HG03432 (cell line): ENCODE data around the gene CASK.

Source experiments
- ATAC-seq: cut with Tn5 transposase; IDR thresholded peaks from one replicate; pipeline ENCODE4 v1.9.1; 2021; ENCODE audit warnings: mild to moderate bottlenecking, moderate library complexity; ENCODE audit not compliant: unreplicated experiment

The CASK gene, protein sequence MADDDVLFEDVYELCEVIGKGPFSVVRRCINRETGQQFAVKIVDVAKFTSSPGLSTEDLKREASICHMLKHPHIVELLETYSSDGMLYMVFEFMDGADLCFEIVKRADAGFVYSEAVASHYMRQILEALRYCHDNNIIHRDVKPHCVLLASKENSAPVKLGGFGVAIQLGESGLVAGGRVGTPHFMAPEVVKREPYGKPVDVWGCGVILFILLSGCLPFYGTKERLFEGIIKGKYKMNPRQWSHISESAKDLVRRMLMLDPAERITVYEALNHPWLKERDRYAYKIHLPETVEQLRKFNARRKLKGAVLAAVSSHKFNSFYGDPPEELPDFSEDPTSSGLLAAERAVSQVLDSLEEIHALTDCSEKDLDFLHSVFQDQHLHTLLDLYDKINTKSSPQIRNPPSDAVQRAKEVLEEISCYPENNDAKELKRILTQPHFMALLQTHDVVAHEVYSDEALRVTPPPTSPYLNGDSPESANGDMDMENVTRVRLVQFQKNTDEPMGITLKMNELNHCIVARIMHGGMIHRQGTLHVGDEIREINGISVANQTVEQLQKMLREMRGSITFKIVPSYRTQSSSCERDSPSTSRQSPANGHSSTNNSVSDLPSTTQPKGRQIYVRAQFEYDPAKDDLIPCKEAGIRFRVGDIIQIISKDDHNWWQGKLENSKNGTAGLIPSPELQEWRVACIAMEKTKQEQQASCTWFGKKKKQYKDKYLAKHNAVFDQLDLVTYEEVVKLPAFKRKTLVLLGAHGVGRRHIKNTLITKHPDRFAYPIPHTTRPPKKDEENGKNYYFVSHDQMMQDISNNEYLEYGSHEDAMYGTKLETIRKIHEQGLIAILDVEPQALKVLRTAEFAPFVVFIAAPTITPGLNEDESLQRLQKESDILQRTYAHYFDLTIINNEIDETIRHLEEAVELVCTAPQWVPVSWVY

DNA sequence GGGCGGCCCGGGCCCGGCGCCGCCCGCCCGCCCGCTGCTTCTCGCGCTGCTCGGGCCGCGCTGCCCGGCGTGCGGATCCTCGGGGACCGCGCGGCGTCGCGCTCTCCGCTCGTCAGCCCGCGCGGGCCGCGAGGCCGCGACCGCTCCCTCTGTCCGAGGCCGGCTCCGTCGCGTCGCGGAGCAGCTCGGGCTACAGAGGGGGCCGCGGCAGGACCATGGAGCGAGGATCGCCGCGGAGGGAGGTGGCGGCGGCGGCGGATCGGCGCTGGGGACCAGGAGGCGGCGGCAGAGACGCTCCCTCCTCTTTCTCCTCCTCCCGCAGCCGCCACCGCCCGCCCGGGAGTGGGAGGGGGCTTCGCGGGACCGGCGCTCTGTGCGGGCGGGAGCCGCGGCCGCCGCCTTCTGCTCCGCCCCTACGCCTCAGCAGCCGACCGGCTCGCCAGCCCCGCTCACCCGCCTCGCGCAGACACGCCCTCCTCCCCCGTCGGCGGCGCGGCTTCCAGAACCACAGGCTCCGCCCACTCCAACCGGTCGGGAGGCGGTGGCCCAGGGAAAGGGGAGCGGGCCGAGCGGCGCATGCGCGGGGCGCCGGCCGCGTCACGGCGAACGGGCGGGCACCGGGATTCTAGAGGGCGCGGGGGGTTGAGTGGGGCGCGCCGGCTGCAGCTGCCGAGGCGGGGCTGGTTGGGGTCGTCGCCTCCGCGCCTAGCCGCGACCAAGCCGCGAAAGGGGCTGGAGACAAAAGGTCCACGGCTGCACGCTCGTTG lies at the start of gene CASK:
Gene CASK (minus strand): TSS at position 344 of the 767 bp plus-strand sequence. CDS start 566 bp downstream, outside the sequence.
- ATAC-seq, result peak; percentile 88

DNA sequence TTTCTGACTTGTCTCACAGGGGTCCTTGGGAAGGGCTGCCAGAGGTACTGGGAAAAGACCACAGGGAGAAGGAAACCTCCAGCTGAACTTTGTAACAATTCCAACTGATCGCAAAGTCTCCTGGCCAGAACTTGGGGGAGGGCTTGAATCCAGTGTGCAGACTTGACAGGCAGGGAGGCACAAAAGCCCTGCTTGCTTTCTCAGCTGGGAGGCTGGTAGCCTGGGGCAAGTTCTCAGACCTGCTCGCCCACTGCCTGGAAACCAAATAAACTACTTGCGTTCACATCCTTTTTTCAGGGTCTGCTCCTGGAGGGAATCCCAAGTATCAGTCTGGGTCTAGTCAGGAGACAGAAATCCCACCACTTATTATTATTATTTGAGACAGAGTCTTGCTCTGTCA lies 48.0 kb upstream of the CASK start:
- no peak for ATAC-seq

DNA sequence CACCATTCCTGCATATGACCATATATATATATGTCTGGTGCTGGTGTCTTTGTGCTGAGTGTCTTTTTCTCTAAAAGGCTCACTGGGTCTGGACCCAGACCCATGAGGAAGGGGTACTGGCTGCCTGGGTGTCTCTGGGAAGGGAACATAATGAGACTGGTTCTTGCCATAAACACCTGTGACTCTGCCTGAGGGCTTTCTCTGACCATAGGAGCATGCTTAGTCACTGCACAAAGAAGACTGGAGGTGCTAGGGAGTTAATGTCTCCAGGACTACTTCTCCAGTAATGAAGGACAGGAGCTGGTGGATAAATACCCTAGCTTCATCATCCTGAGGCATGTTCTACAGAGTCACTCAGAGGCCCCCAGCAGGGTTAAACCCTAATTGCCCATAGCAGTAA lies 47.1 kb upstream of the CASK start:
- ATAC-seq, result no peak

DNA sequence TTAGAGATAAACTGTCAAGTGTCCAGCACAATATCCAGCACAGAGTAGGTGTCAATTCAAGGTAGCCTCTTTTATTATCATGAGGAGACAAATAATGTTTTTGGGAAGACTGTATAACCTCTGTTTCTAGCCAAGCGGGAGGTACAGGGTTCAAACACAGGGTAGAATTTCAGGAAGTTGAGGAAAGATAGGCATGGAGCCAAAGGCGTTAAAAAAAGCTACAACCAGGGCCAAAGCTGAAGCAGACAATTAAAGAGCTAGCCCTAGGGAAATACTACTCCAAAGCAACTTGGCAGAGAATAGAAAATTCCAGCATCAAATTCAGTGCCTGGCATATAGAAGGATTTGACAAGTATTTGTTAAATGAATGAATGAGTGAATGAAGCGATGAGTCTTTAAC lies 40.0 kb upstream of the CASK start:
- ATAC-seq, result no peak

DNA sequence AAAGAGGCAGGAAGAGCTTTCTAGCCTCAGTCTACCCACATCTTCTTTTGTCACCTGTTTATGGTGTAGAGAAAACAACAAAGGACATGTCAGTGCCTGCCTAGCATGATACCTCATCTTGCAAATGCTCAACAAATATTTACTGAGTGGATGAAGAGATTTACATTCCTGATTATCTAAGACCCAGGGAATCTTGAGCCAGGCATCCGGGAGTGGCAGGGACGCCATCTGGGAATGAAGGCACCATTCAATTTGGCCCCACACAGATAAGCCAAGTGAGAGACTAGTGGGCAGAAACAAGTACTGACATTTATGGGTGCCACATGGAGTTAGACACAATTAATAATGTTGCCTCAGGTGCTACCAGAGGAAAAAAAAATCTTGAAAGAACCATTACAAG lies 36.8 kb upstream of the CASK start:
- no peak for ATAC-seq

DNA sequence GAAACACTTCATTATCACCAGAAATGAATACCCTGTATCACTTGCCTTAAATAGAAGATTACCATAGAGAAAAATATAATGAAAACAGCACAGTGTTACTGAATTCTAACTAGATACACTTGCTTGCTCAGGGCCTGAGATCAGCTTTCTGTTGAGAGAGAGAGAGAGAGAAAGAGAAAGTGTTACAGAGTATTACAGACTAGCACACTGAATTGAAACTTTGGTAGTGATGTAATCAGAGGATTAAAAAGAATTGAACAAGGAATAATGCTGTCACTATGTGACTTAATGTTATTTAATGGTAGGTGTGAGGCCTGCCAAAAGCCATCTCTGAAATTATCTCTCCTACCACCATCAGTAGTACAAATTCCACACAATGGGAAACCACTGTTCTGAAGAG lies 35.5 kb upstream of the CASK start:
- ATAC-seq, result no peak

DNA sequence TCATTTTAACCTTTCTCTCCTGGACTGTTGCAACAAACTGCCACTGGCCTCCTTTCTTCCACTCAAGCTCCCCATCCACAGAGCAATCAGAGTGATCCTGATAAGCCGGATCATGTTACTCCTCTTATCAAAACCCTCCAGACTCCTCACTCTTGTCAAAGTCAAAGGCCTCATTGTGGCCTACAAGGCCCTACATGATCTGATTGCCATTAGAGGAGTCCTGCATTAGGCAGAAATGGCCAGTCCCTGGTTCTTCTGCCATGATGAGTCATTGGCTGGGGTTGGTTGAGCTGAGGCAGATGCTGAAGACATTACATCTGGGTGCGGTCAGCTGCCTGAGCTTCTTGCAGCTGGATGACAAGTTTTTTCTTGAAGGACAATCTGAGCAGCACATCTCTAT lies 32.7 kb upstream of the CASK start:
- no peak for ATAC-seq

DNA sequence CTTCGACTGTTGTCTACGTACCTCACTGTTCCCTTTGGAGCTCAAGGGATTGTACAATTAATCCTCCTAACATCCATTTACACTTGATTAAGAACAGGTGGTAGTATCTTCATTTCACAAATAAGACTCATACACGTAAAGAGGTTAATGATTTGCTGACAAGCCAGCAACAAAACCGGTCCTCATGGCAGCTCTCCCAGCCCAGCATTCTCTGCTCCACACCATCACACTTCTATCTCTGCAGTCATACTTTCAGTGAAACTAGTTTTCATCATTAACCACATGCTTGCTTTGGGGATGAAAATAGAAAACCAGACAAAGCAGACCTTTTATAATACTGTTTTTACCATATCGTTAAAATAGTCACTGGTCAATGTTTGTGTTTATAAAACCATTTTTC lies 28.7 kb upstream of the CASK start:
- peak; percentile 64 for ATAC-seq

DNA sequence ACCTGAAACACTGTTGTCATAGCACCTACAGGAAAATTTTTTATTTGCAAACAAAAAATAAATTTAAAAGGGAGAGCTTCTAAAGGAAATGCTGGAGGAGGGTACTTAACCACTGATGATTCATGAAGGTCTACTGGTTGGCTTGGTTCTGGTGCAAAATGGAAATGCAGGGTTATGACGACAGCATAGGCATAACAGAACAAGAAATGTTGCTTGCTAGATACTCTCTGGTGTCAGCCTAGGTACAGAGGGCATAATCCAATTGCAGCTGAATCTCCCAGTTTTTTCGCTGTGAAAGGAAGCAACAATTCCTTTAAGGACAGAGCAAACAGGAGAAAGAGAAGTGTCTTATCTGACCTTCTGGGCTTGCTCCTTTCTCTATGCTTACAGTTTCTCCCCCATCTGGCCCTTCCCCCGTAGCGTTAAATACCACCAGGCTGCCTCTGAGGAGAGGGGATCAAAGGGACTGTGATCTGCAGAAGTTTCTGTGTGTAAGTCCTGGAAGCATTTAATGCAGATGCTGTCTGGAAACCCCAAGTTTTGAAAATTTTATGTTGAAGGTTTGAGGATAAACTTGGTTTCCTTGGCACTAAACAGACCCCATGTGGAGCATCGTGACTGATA lies 23.7 kb upstream of the CASK start:
- ATAC-seq, result no peak

DNA sequence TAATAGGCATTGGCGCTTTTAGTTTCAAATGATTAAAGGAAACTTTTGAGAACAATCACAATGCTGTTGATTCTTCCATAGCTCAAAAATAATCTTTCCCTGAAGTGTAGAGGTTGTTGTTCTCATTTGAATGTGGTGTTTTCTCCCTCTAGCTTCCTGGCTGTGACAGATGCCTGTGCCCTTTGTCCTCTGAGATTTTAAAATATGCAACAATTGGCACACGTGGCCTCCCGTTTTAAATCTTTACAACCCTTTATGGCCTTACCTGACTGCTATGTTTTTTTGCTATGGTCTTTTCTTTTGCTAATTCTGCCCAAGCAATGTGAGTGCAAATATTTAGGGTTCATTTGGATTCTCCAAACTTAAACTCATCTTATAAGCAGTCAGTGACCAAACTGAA lies 22.9 kb upstream of the CASK start:
- ATAC-seq, result no peak

DNA sequence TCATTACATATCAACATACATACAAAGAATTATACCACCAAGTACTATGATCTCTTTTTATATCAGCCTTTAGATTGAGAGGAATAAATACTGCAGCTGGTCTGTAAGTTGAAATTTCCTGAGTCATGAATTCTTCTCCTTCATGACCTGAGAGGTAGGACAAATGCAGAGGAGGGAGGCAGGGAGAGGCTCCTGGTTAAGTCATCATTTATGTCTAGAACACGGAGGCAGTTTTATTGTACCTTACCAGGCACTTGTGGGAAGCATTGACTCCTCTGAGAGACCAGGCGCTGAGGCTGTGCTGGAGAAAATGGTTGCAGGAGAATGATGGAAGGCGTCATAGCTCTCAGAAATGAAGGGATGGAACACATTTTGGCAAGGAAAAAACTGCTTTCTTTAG lies 12.5 kb upstream of the CASK start:
- no peak for ATAC-seq

DNA sequence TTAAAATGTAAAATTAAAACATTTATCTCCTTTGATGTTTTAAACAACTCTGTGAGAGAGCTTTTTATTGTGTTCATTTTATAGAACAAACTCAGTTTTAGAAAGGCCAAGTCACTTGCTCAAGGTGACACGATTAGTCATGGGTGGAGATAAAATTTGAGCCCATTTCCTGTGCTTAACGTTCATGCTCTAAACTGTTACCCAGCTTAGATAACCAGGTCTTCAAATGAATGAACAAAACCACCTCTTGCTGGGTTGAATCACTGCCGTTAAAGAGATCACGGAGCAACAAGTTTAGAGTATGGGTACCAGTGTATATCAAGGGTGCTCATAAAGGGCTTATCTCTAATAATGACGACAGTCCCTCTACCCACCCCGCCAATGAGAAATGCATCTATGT lies 10.2 kb upstream of the CASK start:
- ATAC-seq, result no peak

DNA sequence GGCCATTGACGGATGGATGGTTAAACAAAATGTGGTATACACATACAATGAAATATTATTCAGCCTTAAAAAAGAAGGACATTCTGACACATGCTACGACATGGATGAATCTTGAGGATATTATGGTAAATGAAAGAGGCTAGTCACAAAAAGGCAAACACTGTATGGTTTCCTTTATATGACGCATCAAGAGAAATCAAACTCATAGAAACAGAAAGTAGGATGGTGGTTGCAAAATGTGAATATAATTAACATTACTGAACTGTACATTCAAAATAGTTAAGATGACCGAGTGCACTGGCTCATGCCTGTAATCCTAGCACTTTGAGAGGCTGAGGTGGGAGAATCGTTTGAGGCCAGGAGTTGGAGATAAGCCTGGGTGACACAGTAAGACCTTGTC lies 9.5 kb upstream of the CASK start:
- no peak for ATAC-seq

DNA sequence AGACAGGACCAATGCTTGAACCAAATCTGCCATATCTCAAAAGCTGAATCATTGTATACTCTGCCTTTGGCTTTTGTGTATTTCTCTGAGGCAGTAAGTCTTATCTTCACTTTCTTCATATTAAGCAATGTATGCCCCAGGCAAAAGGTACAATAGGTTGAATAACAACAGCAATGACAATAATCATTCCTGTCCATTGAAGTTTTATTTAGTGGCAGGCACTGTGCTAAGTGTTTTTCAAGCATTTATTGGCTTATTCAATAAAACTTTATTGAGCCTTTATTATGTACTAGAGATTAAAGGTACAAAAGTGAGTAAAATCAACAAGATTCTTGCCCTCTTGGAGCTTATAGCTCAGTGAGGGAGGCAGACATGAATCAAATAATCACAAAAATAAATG lies 8.2 kb upstream of the CASK start:
- no peak for ATAC-seq

DNA sequence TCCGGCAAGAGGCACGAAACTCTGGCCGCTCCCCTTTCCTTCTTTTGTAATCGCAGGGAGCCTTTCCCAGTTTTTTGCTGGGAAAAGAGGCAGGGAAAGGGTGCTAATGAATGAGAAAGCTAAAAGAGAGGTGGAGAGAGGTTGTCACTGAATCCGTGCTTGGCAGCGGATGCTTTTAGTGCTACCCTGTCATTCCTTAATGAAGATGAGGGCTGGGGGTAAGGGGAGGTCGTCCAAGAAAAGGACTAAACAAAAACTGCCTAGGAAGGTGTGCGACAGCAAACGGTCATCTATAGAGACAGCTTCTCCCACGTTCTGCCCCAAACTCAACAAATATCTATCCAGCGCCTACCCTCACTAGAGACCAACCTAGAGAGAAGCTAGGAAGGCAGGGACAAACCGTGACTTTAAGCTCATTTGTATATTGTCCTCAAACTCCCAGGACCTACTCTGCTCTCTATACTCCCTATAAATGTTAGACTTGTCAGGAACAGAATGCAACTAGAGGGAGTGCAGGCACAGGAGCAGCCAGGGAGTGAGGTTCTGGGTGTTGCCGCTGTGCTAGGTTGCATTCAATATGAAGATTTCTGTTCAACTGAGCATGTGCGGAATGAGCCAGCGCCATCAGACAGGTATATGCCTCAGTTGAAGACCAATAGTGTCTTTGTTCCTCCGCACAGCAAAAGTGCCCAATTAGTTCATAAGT lies 777 bp upstream of the CASK start:
- ATAC-seq, result no peak

DNA sequence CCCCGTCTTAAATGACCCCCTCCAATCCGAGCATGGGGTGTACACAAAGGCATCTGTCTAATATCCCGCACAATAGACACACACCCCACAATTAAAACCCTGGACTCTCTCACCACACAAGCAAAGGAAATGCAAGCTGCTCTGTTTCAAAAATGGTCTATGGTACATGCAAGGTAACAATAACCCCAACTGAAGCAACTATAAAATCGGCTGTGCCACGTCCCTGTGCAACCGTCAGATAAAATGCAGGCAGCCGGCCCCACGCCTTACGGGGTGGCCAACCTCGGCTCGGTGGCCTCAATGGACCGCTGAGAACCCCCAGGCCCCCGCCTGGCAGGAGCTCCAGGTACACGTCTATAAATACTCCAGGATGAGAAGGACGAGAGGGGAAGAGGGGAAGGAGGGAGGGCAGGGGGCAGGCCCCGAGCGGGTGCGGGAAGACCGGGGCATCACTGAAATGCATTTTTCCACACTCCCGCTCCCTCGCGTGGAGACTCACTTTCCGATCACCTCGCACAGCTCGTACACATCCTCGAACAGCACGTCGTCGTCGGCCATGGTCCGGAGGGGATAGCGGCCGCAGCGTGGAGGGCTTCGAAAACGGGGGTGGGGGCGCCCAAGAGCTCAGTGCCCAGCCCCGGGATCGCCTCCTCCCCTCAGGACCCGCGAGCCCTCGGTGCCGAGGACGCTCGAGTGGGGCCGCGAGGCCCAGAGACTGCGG lies 763 bp downstream of the CASK start:
- peak; percentile 34 for ATAC-seq

DNA sequence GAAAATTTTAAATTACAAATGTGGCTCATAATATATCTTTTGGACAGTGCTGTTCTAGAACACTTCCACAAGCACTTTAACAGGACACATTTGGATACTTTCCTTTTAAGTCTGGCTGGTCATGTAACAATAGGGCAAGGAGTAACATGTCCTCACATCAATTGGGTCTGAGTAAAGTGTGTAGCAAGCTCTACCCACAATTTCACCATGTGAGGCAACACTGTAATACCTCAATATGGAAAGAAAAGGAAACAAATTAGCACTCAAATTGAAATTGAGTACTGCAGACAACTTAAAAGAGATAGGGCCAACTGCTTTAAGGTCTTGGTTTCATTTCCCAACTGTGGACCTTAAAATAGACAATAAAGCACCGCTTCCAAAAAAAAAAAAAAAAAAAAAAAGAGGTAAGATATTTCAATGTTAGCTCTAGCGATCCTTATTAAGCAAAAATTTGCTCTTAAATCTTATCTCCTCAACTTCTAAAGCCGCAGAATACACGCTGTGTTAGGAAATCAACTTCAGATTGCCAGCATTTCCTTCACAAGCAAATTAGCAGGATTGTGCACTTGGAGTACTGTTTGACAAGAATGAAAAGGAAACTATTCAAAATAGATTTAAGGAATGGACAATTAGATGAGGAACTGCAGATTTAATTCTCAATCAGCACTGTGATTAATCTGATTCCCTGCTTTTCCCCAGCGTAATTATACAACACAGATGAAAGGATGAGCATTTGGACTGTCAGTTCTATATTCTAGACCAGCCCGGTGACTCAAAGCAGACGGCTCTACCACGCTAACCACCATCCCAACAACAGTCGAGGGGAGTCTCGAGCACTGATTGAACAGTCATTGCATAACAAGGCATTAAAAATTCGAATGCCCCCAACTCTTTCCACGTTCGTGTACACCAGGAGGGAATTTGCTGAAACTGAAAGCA lies 1.6 kb downstream of the CASK start:
- no peak for ATAC-seq

DNA sequence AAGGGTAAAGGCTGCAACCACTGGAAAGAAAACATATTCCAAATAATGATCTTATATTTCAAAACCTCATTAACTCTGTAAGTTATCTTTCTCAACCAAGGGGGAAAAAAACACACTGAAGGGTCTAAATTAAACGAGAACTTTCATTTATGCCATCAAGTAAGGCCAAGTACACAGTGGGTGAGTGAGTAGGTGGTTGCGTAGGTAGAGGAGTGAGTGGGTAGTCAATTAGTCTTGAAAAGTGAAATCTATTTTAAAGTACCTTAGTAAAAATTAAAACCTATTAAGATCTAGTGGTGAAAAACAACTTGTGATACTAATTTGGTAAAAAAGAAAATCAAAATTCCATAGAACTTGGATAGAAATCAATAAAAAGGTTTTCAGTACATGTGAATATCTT lies 3.5 kb downstream of the CASK start:
- no peak for ATAC-seq

DNA sequence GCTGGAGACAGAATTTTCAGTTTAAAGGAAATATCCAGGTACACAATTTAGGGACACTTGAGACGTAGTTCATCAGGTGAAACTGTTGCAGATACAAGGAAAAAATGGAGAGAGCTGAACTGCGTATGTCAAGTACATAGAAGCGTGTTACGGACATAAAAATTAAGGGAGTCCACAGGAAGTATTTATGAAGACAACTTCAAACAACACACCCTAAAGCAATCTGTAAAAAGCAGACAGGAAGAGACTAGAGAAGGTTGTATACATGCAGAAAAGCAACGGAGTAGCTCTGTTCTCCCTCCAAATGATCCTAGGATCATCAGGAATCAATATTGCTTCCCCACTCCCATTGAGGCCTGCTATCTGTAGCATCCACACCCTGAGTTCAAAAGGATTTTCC lies 5.8 kb downstream of the CASK start:
- ATAC-seq, result no peak
